Measurements from ENCODE around the gene BCLAF3. TPM values are rescaled to one million over a fixed set of nuclear protein-coding genes. Genes with fewer than 3 reads are reported as not detected.

BCLAF3 gene
- total and polyA plus RNA-seq, 2 of the 13 experiments (the other 11 are each of a cell fraction or from before 2014, with no cell fraction given) = 1.5 to 2.7 TPM

- TF ChIP-seq PAXIP1 (CRISPR knock-in tag; conservative IDR thresholded peaks at IDR 0.05) = peak; percentile 72
- TF ChIP-seq RXRA (CRISPR knock-in tag; IDR thresholded peaks at IDR 0.05) = no peak
- peak; percentile 34; the same call in 1 of the 2 replicates for TF ChIP-seq RARA (CRISPR knock-in tag; IDR thresholded peaks at IDR 0.05)
- TF ChIP-seq ZNF709 (CRISPR knock-in tag; IDR thresholded peaks at IDR 0.05) = no peak
- no peak for TF ChIP-seq ZNF337 (CRISPR knock-in tag; IDR thresholded peaks at IDR 0.05; ENCODE audit: borderline replicate concordance, low read depth)
- TF ChIP-seq BCL6 (CRISPR knock-in tag; IDR thresholded peaks at IDR 0.05) = peak; percentile 56
- TF ChIP-seq SAP130 (CRISPR knock-in tag; IDR thresholded peaks at IDR 0.05; ENCODE audit: low read depth) = peak; percentile 74
- peak; percentile 72 for TF ChIP-seq ARID5B (CRISPR knock-in tag; IDR thresholded peaks at IDR 0.05)
- TF ChIP-seq SOX13 (IDR thresholded peaks at IDR 0.05) = no peak
- peak in 1 of 2 experiments; percentile 47; a peak in 1 of 4 replicates for TF ChIP-seq SOX13 (CRISPR knock-in tag; conservative IDR thresholded peaks at IDR 0.05 in 1 of 2, IDR thresholded peaks at IDR 0.05 in 1 of 2)
- TF ChIP-seq SMYD3 (CRISPR knock-in tag; IDR thresholded peaks at IDR 0.05) = no peak
- TF ChIP-seq ETV6 (CRISPR knock-in tag; conservative IDR thresholded peaks at IDR 0.05) = no peak
- TF ChIP-seq SIN3A (IDR thresholded peaks at IDR 0.05; ENCODE audit: borderline replicate concordance, low read depth, low read length) = 0 out of 2 replicates have a peak, but pooled peaks have one; percentile 49
- peak; percentile 47 for TF ChIP-seq FOSL2 (CRISPR knock-in tag; IDR thresholded peaks at IDR 0.05)
- TF ChIP-seq DPF2 (CRISPR knock-in tag; IDR thresholded peaks at IDR 0.05; ENCODE audit: borderline replicate concordance, low read depth) = 0 out of 2 replicates have a peak, but pooled peaks have one; percentile 34
- no peak for TF ChIP-seq NFE2L2 (IDR thresholded peaks at IDR 0.05; ENCODE audit: low read length)
- TF ChIP-seq ZNF563 (CRISPR knock-in tag; IDR thresholded peaks at IDR 0.05) = no peak
- TF ChIP-seq HNRNPH1 (optimal IDR thresholded peaks at IDR 0.05; ENCODE audit: low read depth, low read length) = no peak
- TF ChIP-seq NR2F6 (IDR thresholded peaks at IDR 0.05) = no peak
- TF ChIP-seq NR2F6 (CRISPR knock-in tag; IDR thresholded peaks at IDR 0.05) = no peak
- TF ChIP-seq DRAP1 (CRISPR knock-in tag; IDR thresholded peaks at IDR 0.05) = 0 out of 2 replicates have a peak, but pooled peaks have one; percentile 17
- no peak for TF ChIP-seq HHEX (CRISPR knock-in tag; IDR thresholded peaks at IDR 0.05)
- TF ChIP-seq TFE3 (CRISPR knock-in tag; IDR thresholded peaks at IDR 0.05) = peak; percentile 65
- TF ChIP-seq CCAR2 (optimal IDR thresholded peaks at IDR 0.05; ENCODE audit: low read depth, low read length) = no peak
- no peak for TF ChIP-seq GTF3A (CRISPR knock-in tag; conservative IDR thresholded peaks at IDR 0.05)
These were observed 38.9 kb upstream of the BCLAF3 start (continued) for GRCh38 chrX:20029728-20030127.
